ENCODE measurements around the gene RRP1. TPM values are rescaled to one million over a fixed set of nuclear protein-coding genes. Genes with fewer than 3 reads are reported as not detected.

RRP1 gene
- total RNA-seq, 4 donors from 2014 or later = 11.0 to 20.1 (median 18.7) TPM

GRCh38 chr21:43743947-43744346 lies 45.4 kb upstream of the RRP1 start:
- Histone ChIP-seq H3K4me1 (peaks cover 0 to 8% of the 10 kb centered on the region in 2 donors), H3K4me3 (replicated peaks in 1 of 3) (no peak overlapping the region), H3K36me3 (peaks cover 28 to 46% of the 10 kb centered on the region in 2 donors), H3K9me3 (no peaks in the 10 kb centered on the region), H3K27me3 (no peaks in the 10 kb centered on the region), H3K27ac (no peak overlapping the region)
- 88 to 94% methylated on average over 5 to 8 of the region's 8 CpGs for WGBS, 2 donors
- no peak for DNase-seq
- intact Hi-C loops (cut with DNase I) = no loop called here
- TF ChIP-seq POLR2A (IDR thresholded peaks at IDR 0.05) (no peak), CTCF (IDR thresholded peaks at IDR 0.05) (no peak)

GRCh38 chr21:43744725-43745124 lies 44.7 kb upstream of the RRP1 start:
- H3K27me3 ChIP-seq = no peaks in the 10 kb centered on the region
- peaks cover 35 to 49% of the 10 kb centered on the region in 2 donors for H3K36me3 ChIP-seq
- TF ChIP-seq POLR2A (IDR thresholded peaks at IDR 0.05) (no peak), CTCF (IDR thresholded peaks at IDR 0.05) (no peak)
- no peak overlapping the region for H3K27ac ChIP-seq
- no peak for DNase-seq
- WGBS, 2 donors = 97 to 98% methylated on average over 18 of the region's 18 CpGs
- H3K4me1 ChIP-seq = peaks cover 0 to 4% of the 10 kb centered on the region in 2 donors
- intact Hi-C loops (cut with DNase I) = no loop called here
- no peak overlapping the region for H3K4me3 ChIP-seq (replicated peaks in 1 of 3)
- H3K9me3 ChIP-seq = no peaks in the 10 kb centered on the region

GRCh38 chr21:43745772-43746517 lies 43.4 kb upstream of the RRP1 start:
- no peak for DNase-seq
- TF ChIP-seq POLR2A (IDR thresholded peaks at IDR 0.05) = no peak
- no peak for TF ChIP-seq CTCF (IDR thresholded peaks at IDR 0.05)
- 94 to 95% methylated on average over 16 of the region's 16 CpGs for WGBS, 2 donors
- H3K4me3 ChIP-seq (replicated peaks in 1 of 3) = no peak overlapping the region
- H3K4me1 ChIP-seq = peaks cover 0 to 4% of the 10 kb centered on the region in 2 donors
- peaks cover 44 to 53% of the 10 kb centered on the region in 2 donors for H3K36me3 ChIP-seq
- no peaks in the 10 kb centered on the region for H3K27me3 ChIP-seq
- intact Hi-C loops (cut with DNase I) = no loop called here
- no peak overlapping the region for H3K27ac ChIP-seq
- no peaks in the 10 kb centered on the region for H3K9me3 ChIP-seq

GRCh38 chr21:43748622-43749021 lies 40.8 kb upstream of the RRP1 start:
- no peak overlapping the region for H3K4me3 ChIP-seq (replicated peaks in 1 of 3)
- intact Hi-C loops (cut with DNase I) = no loop called here
- H3K36me3 ChIP-seq = peaks cover 54 to 67% of the 10 kb centered on the region in 2 donors
- 90 to 96% methylated on average over 16 to 17 of the region's 17 CpGs for WGBS, 2 donors
- no peaks in the 10 kb centered on the region for H3K27me3 ChIP-seq
- no peak overlapping the region for H3K27ac ChIP-seq
- no peaks in the 10 kb centered on the region for H3K4me1 ChIP-seq
- TF ChIP-seq CTCF (IDR thresholded peaks at IDR 0.05) (no peak), POLR2A (IDR thresholded peaks at IDR 0.05) (no peak)
- DNase-seq = no peak
- H3K9me3 ChIP-seq = no peaks in the 10 kb centered on the region

- Histone ChIP-seq H3K4me1 (no peaks in the 10 kb centered on the region), H3K27ac (no peak overlapping the region), H3K4me3 (replicated peaks in 1 of 3) (no peak overlapping the region), H3K36me3 (peaks cover 51 to 67% of the 10 kb centered on the region in 2 donors), H3K27me3 (no peaks in the 10 kb centered on the region), H3K9me3 (no peaks in the 10 kb centered on the region)
- intact Hi-C loops (cut with DNase I) = no loop called here
- TF ChIP-seq POLR2A (IDR thresholded peaks at IDR 0.05) (no peak), CTCF (IDR thresholded peaks at IDR 0.05) (no peak)
- no peak for DNase-seq
- 79 to 94% methylated on average over 7 to 17 of the region's 18 CpGs for WGBS, 2 donors
Measured at GRCh38 chr21:43749651-43750262, 39.6 kb upstream of the RRP1 start.
